Measurements from ENCODE around the gene LENEP. TPM values are rescaled to one million over a fixed set of nuclear protein-coding genes. Genes with fewer than 3 reads are reported as not detected.

Gene LENEP
- total RNA-seq, 1 donor from 2014 or later = not detected

DNA sequence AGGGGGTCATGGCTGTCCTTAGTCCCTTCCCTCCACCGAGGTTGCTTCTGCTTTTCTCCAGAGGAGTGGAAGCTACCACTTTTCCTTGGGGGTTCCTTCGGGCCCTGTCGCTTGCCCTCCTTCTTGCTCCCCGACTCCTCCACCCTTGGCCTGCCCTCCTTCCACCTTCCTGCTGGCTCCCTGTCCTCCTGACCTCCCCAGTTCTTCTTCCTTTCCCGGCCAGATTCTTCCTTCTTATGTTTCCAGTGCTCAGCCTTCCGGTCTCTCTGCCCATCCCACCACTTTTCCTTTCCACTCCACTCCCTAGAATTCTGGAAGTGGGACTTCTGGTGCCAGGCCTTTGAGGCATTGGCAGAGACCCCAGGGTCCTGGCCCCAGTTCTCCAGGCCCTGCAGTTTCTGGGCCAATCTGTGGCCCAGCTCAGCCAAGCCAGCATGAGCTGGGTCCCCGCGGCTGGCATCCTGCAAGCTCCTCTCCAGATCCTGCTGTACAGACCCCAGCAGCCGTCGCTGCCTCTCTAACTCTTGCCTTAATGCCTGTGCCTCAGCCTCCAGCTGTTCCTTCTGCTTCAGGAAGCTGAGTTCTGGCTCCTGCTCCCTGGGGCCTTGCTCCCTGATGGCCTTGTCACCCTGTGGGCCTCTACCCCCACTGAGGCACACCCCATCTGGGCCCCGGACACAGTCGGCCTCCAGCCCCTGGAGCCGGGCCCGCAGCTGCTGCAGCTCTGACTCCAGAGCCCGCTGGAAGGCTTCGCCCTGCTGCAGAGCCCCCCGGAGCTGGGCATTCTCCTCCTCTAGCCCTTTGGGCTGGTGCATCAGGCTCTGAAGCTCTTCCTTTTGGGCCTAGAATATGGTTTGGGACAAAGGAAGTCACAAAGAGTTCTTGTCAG lies 47.2 kb upstream of the LENEP start:
- Histone ChIP-seq H3K4me1 (peaks cover 31% of the 10 kb centered on the region), H3K27ac (no peak overlapping the region), H3K9me3 (no peaks in the 10 kb centered on the region), H3K36me3 (peaks cover 54% of the 10 kb centered on the region), H3K27me3 (ENCODE audit: low read depth) (no peaks in the 10 kb centered on the region), H3K4me3 (no peak overlapping the region)
- DNase-seq (no peak), ATAC-seq (no peak)
- TF ChIP-seq, protein P1, sequence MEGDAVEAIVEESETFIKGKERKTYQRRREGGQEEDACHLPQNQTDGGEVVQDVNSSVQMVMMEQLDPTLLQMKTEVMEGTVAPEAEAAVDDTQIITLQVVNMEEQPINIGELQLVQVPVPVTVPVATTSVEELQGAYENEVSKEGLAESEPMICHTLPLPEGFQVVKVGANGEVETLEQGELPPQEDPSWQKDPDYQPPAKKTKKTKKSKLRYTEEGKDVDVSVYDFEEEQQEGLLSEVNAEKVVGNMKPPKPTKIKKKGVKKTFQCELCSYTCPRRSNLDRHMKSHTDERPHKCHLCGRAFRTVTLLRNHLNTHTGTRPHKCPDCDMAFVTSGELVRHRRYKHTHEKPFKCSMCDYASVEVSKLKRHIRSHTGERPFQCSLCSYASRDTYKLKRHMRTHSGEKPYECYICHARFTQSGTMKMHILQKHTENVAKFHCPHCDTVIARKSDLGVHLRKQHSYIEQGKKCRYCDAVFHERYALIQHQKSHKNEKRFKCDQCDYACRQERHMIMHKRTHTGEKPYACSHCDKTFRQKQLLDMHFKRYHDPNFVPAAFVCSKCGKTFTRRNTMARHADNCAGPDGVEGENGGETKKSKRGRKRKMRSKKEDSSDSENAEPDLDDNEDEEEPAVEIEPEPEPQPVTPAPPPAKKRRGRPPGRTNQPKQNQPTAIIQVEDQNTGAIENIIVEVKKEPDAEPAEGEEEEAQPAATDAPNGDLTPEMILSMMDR (IDR thresholded peaks at IDR 0.05) = no peak
- intact Hi-C loops (cut with DNase I) = no loop called here

DNA sequence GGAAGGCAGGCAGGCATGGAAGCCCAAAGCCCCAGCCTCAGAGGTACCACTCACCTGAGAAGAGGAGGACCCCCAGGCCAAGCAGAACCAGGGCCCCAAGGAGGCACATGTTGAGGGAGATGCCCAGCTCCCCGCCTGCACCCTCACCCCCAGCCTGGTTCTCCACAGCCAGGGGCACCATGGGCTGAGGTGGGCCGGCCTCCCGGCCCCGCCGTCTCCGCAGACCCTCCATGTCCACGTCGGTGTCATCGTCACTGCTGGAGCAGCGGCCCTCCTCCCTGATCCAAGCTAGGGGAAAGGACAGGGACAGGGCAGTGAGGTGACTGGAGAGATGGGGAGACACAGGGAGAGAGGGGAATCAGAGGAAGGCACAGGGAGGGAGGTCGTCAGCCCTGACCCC lies 45.3 kb upstream of the LENEP start:
- intact Hi-C loops (cut with DNase I) = no loop called here
- peaks cover 59% of the 10 kb centered on the region for H3K36me3 ChIP-seq

DNA sequence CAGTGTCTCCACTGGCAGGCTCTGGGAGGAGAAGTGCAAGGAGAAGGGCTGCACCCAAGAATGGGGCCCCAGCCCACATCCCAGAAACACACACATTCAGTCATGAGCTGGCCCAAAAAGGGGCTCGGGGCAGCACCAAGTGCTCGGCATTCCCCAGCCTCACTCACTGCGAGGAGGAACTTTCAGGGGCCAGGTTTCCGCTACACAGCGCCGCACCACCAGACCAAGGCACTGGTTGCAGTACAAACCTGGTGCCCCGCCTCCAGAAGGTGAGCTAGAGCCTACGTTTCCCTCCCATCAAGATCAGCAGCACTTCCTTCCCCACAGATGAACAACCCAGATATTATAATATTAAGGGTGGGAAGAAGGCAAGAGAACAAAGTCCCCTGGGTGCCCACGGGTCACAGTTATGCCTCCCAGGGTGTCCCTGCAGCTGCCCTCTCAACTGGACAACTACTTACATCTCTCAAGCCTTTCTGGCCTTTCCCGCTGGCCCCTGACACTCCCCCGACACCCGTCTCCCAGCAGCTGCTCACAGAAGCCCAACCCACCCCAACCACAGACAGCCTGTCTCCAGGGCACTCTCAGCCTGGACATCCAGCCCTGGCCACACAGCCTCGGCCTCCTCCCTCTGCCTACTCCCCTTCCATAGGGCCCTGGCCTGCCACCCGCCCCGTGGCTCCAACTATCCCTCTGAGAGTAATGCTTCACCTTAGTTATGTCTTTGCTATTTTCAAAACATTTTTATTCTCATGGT lies 41.3 kb upstream of the LENEP start:
- peaks cover 37% of the 10 kb centered on the region for H3K36me3 ChIP-seq
- H3K4me3 ChIP-seq = no peak overlapping the region
- peaks cover 39% of the 10 kb centered on the region for H3K4me1 ChIP-seq
- TF ChIP-seq, protein P1 (IDR thresholded peaks at IDR 0.05) = no peak
- ATAC-seq (no peak), DNase-seq (no peak)
- no peak overlapping the region for H3K27ac ChIP-seq
- intact Hi-C loops (cut with DNase I) = no loop called here
- no peaks in the 10 kb centered on the region for H3K9me3 ChIP-seq
- H3K27me3 ChIP-seq (ENCODE audit: low read depth) = no peaks in the 10 kb centered on the region

More for the DNA sequence above, 45.3 kb upstream of the LENEP start:
- DNase-seq (no peak), ATAC-seq (no peak)
- Histone ChIP-seq H3K4me1 (peaks cover 22% of the 10 kb centered on the region), H3K9me3 (no peaks in the 10 kb centered on the region), H3K27me3 (ENCODE audit: low read depth) (no peaks in the 10 kb centered on the region), H3K27ac (no peak overlapping the region), H3K4me3 (no peak overlapping the region)
- TF ChIP-seq, protein P1 (IDR thresholded peaks at IDR 0.05) = no peak

DNA sequence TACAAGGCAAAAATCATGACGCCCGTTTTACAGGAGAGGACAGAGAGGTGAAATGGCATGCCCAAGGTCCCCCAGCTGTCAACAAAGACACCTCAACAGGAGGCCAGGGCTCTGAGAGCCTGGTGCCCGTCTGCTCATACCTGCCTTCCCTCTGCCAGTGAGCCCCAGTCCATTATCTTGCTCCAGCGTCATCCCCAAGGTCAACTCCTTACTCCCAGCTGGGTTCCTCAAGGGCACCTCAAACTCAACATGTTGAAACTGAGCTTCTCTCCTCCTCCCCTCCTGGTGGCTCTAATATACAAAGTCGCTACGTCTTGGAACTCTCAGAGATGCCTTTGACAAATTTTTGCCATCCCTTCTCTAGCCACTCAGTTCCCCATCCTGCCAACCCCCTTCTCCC lies 40.7 kb upstream of the LENEP start:
- Histone ChIP-seq H3K4me3 (no peak overlapping the region), H3K27me3 (ENCODE audit: low read depth) (no peaks in the 10 kb centered on the region), H3K9me3 (no peaks in the 10 kb centered on the region), H3K36me3 (peaks cover 32% of the 10 kb centered on the region), H3K4me1 (peaks cover 39% of the 10 kb centered on the region), H3K27ac (no peak overlapping the region)
- ATAC-seq = no peak
- no peak for DNase-seq
- TF ChIP-seq, protein P1 (IDR thresholded peaks at IDR 0.05) = no peak
- intact Hi-C loops (cut with DNase I) = no loop called here

DNA sequence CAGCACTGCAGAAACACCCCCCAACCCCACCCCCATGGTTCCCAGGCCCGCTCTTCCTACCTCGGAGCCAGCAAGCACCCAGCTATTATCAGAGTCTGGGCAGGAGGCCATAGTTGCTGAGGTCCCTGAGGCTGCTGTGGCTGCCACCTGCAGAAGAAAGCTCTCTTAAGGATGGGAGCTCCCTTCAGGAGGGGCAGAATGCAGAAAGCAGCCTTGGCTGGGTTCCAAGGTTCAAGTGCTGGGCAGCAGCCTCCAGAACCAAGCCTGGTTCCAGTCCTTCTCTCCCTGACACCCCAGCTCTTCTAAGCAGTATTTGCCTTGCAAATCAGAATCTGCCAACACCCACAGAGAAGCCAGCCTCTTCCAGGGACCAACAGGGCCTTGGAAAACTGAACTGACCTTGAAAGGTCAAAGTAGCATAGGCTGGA lies 39.8 kb upstream of the LENEP start:
- Histone ChIP-seq H3K27ac (no peak overlapping the region), H3K4me1 (peaks cover 39% of the 10 kb centered on the region)

More for the DNA sequence above, 39.8 kb upstream of the LENEP start:
- DNase-seq (no peak), ATAC-seq (no peak)
- intact Hi-C loops (cut with DNase I) = no loop called here
- TF ChIP-seq, protein P1 (IDR thresholded peaks at IDR 0.05) = no peak
- H3K27me3 ChIP-seq (ENCODE audit: low read depth) = no peaks in the 10 kb centered on the region
- no peaks in the 10 kb centered on the region for H3K9me3 ChIP-seq
- H3K36me3 ChIP-seq = peaks cover 27% of the 10 kb centered on the region
- no peak overlapping the region for H3K4me3 ChIP-seq

Data from lower lobe of right lung (tissue), 2 donors.